Measurements from ENCODE around the gene SPATA21.

GRCh38 chr1:16356867-16357266 lies 80.4 kb downstream of the SPATA21 start:
- TF ChIP-seq CTCF (IDR thresholded peaks at IDR 0.05 in 2 of 3, conservative IDR thresholded peaks at IDR 0.05 in 1 of 3; ENCODE audit: control insufficient read depth in 2 of 3, extremely low read depth in 1 of 3, insufficient read depth in 1 of 3, low read depth in 3 of 3, low read length in 3 of 3) (no peak), HDGF (IDR thresholded peaks at IDR 0.05) (no peak), RAD21 (IDR thresholded peaks at IDR 0.05; ENCODE audit: insufficient read depth, low read depth, low read length) (no peak), POLR2A (IDR thresholded peaks at IDR 0.05; ENCODE audit: low read depth, low read length) (no peak), EP300 (IDR thresholded peaks at IDR 0.05; ENCODE audit: borderline replicate concordance in 1 of 2, control insufficient read depth in 1 of 2, low read depth in 2 of 2, low read length in 2 of 2) (no peak), NFYB (IDR thresholded peaks at IDR 0.05; ENCODE audit: insufficient read depth, low read depth, low read length) (no peak)

All from GM12878 (cell line).